Measurements from ENCODE around the gene SGPP2. TPM values are rescaled to one million over a fixed set of nuclear protein-coding genes. Genes with fewer than 3 reads are reported as not detected.

Gene SGPP2
- total RNA-seq, 4 donors from 2014 or later: 33.6 to 66.0 (median 49.4) TPM

DNA sequence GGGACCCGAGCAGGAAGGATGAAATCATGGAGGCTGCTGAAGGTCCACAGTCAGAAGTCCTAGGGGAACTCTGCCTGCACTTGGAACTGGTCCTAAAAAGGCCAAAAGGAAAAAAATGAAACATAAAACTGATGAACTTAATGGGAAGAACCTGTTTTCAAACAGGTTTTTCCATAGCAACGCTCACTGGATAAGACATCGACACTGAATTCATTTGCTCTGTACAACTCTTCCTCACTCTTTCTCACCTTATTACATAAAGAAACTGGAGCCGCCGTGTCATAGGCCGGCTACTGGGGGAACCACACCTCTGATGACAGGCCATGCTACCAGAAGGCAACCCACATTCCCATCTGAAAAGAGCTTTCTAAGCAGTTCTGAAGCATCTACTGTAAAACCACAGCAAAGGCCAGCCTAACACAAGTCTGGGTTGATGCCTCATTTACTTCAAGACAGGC lies 147.9 kb downstream of the SGPP2 start:
- WGBS, 2 donors: 34 to 57% methylated on average over 6 of the region's 6 CpGs
- Histone ChIP-seq H3K4me1 (peaks cover 10 to 35% (median 10%) of the 10 kb centered on the region in 3 donors), H3K4me3 (no peak overlapping the region), H3K36me3 (peaks cover 0 to 43% (median 0%) of the 10 kb centered on the region in 3 donors), H3K9me3 (no peaks in the 10 kb centered on the region), H3K27ac (peak overlapping the region; percentile 39 to 77 (median 68)), H3K27me3 (no peaks in the 10 kb centered on the region)
- no peak for DNase-seq
- TF ChIP-seq POLR2A (IDR thresholded peaks at IDR 0.05): no peak
- TF ChIP-seq, protein P1, sequence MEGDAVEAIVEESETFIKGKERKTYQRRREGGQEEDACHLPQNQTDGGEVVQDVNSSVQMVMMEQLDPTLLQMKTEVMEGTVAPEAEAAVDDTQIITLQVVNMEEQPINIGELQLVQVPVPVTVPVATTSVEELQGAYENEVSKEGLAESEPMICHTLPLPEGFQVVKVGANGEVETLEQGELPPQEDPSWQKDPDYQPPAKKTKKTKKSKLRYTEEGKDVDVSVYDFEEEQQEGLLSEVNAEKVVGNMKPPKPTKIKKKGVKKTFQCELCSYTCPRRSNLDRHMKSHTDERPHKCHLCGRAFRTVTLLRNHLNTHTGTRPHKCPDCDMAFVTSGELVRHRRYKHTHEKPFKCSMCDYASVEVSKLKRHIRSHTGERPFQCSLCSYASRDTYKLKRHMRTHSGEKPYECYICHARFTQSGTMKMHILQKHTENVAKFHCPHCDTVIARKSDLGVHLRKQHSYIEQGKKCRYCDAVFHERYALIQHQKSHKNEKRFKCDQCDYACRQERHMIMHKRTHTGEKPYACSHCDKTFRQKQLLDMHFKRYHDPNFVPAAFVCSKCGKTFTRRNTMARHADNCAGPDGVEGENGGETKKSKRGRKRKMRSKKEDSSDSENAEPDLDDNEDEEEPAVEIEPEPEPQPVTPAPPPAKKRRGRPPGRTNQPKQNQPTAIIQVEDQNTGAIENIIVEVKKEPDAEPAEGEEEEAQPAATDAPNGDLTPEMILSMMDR (IDR thresholded peaks at IDR 0.05): no peak
- intact Hi-C loops (cut with DNase I): no loop called here

DNA sequence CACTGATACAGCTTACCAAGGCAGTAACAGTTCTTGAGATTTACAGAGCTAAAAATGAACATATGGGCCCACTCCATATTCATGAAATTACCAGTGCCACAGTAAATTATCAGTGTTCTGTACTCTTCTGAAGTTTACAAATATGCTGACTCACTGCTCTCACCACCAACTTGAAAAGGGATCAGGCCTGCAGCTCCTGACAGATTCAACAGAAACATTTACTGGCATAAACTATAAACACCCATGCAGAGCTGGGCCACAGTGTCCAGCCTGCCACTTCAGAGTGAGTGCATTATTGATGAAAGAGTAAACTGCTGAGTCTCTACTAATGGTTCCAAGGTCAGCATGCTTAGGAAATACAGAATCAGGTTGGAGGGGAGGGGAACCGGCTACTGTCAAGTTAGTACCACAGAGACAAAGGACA lies 148.4 kb downstream of the SGPP2 start:
- no peaks in the 10 kb centered on the region for H3K27me3 ChIP-seq
- no peak overlapping the region for H3K4me3 ChIP-seq
- no peaks in the 10 kb centered on the region for H3K9me3 ChIP-seq
- 64 to 83% methylated on average over 1 of the region's 1 CpG for whole genome bisulfite sequencing, 2 donors
- H3K36me3 ChIP-seq: peaks cover 0 to 43% (median 0%) of the 10 kb centered on the region in 3 donors
- intact Hi-C loops (cut with DNase I): no loop called here
- peak overlapping the region; percentile 39 to 77 (median 68) for H3K27ac ChIP-seq
- no peak for DNase-seq
- peaks cover 10 to 35% (median 10%) of the 10 kb centered on the region in 3 donors for H3K4me1 ChIP-seq
- TF ChIP-seq, protein P1 (IDR thresholded peaks at IDR 0.05): no peak
- TF ChIP-seq POLR2A (IDR thresholded peaks at IDR 0.05): no peak

DNA sequence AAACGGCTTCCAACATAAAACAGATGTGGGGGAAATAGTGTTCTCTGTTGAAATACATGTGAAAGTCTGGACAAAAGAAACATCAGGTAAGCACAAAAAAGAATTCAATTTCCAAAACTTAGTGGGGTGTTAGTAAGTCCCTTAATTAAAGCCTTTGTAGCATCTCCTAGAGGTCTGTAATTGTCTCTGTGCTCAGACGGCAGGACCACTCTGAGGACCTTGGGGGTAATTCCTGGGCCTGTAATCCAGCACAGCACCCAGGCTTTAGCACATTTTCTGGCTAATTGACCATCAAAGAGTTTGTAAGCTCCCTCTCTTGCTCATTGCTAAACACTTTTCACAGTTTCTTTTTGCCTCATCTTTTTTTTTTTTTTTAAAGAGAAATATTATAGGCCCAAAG lies 151.3 kb downstream of the SGPP2 start:
- 85 to 97% methylated on average over 2 of the region's 2 CpGs for WGBS, 2 donors
- no peaks in the 10 kb centered on the region for H3K9me3 ChIP-seq

DNA sequence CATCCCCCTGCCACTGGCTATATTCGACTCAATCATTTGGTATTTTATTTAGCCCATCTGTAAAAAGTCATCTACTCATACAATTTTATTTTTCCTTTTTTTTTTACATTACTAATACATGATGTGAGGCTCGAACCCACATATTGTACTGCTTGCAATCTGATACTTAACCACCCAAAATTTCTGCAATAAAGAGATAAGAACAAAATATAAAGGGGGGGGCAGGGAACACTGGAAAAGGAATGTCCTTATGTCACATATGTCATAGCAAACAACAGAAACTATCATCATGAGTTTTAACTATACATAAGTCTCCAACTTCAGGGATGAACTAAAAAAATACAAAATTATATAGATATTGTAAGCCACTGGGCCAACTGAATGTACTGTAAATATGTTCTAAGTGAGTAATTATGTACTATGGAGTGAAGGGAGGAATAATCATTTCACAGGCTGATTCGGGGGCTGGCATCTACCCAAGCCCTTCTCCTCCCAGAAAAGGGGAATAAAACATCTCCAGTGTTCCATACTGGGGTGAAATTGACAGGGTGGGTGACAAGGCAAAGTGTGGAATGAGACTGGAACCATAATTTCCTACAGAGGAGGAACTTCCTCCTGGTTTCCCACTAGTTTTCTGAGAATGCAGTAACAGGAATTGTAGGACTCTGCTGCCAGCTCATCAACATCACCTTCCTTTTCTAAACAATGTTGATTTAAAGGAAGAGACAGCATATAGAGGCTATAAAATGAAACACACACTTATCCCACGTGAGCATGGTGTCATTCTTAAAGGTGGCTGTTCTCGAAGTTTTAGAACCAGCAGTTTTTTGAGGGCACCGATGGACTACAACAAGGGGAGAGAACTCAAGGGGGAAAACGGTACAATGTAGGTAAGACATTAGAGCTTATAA lies 152.1 kb downstream of the SGPP2 start:
- intact Hi-C loops (cut with DNase I): no loop called here
- TF ChIP-seq, protein P1 (IDR thresholded peaks at IDR 0.05): no peak
- no peak for TF ChIP-seq POLR2A (IDR thresholded peaks at IDR 0.05)
- no peaks in the 10 kb centered on the region for H3K9me3 ChIP-seq
- 76 to 78% methylated on average over 7 of the region's 7 CpGs for WGBS, 2 donors
- peaks cover 0 to 23% (median 0%) of the 10 kb centered on the region in 3 donors for H3K36me3 ChIP-seq
- H3K27ac ChIP-seq: no peak overlapping the region
- peaks cover 10 to 24% (median 10%) of the 10 kb centered on the region in 3 donors for H3K4me1 ChIP-seq
- DNase-seq: no peak
- no peak overlapping the region for H3K4me3 ChIP-seq
- H3K27me3 ChIP-seq: no peaks in the 10 kb centered on the region

More for the DNA sequence above, 151.3 kb downstream of the SGPP2 start:
- intact Hi-C loops (cut with DNase I): no loop called here
- peaks cover 10 to 24% (median 10%) of the 10 kb centered on the region in 3 donors for H3K4me1 ChIP-seq
- no peaks in the 10 kb centered on the region for H3K27me3 ChIP-seq
- H3K27ac ChIP-seq: no peak overlapping the region
- no peak overlapping the region for H3K4me3 ChIP-seq
- no peak for DNase-seq
- H3K36me3 ChIP-seq: peaks cover 0 to 31% (median 0%) of the 10 kb centered on the region in 3 donors
- TF ChIP-seq, protein P1 (IDR thresholded peaks at IDR 0.05): no peak
- TF ChIP-seq POLR2A (IDR thresholded peaks at IDR 0.05): no peak

DNA sequence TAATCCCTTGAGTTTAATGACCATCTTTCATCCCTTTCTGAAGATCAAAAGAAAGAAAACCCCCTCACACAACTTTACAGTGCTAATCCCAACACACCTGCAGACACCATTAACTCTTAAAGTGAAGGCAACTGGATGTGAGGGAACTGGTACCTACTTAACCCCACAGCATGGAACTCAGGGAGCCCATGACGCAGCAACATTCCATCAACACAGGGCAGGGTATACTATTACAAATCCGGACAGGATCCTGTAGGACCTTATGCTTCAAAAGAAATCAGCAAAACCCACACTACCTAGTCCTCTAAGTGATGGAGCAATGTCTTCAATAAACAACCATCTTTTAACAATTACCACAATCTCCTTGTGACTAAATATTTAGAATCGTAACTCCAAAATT lies 153.0 kb downstream of the SGPP2 start:
- WGBS, 2 donors: 81 to 82% methylated on average over 3 of the region's 3 CpGs
- intact Hi-C loops (cut with DNase I): no loop called here
- TF ChIP-seq, protein P1 (IDR thresholded peaks at IDR 0.05): no peak
- TF ChIP-seq POLR2A (IDR thresholded peaks at IDR 0.05): no peak
- Histone ChIP-seq H3K27me3 (no peaks in the 10 kb centered on the region), H3K9me3 (no peaks in the 10 kb centered on the region), H3K4me3 (no peak overlapping the region), H3K27ac (no peak overlapping the region), H3K36me3 (peaks cover 0 to 16% (median 0%) of the 10 kb centered on the region in 3 donors), H3K4me1 (peaks cover 8 to 15% (median 9%) of the 10 kb centered on the region in 3 donors)
- DNase-seq: no peak
